Fibroblast of skin of left biceps (primary cell): ENCODE measurements around the gene SPOCK3.
"Not testable (repeated sequence)": the region's sequence is repeated elsewhere in the genome, so short reads cannot be mapped to it uniquely, and the experiment has no call there.

ENCODE experiments used
- DNase-seq, 2 experiments: peaks; one replicate each; pipeline ENCODE4 v3.0.0-alpha.2; 2013; ENCODE audit warnings: low read depth in 2 of 2

SPOCK3 gene

GRCh38 chr4:167234316-167234881 lies at the start of gene SPOCK3:
SPOCK3 (minus strand) TSS chr4:167234494.
- DNase-seq, result no peak

- DNase-seq, result no peak
These were observed 48.0 kb upstream of the SPOCK3 start for GRCh38 chr4:167282171-167282864.

GRCh38 chr4:167281545-167281944 lies 47.3 kb upstream of the SPOCK3 start:
- DNase-seq, result not testable (repeated sequence)

GRCh38 chr4:167274351-167274750 lies 40.1 kb upstream of the SPOCK3 start:
- DNase-seq, result no peak

GRCh38 chr4:167265231-167265630 lies 30.9 kb upstream of the SPOCK3 start:
- DNase-seq, result no peak

GRCh38 chr4:167248271-167248670 lies 14.0 kb upstream of the SPOCK3 start:
- no peak for DNase-seq

GRCh38 chr4:167239627-167240026 lies 5.3 kb upstream of the SPOCK3 start:
- DNase-seq, result no peak

- DNase-seq, result no peak
These were observed 3.9 kb upstream of the SPOCK3 start for GRCh38 chr4:167238226-167238625.

GRCh38 chr4:167233685-167234315 lies 494 bp downstream of the SPOCK3 start:
- no peak for DNase-seq

- no peak for DNase-seq
These were observed 1.2 kb downstream of the SPOCK3 start for GRCh38 chr4:167232805-167233684.

- no peak for DNase-seq
These were observed 3.5 kb downstream of the SPOCK3 start for GRCh38 chr4:167230744-167231143.

GRCh38 chr4:167222099-167222498 lies 12.2 kb downstream of the SPOCK3 start:
- DNase-seq, result no peak

GRCh38 chr4:167221084-167221483 lies 13.2 kb downstream of the SPOCK3 start:
- no peak for DNase-seq

- no peak for DNase-seq
These were observed 16.2 kb downstream of the SPOCK3 start for GRCh38 chr4:167218022-167218608.

GRCh38 chr4:167216783-167217182 lies 17.5 kb downstream of the SPOCK3 start:
- DNase-seq, result no peak

GRCh38 chr4:167210166-167210565 lies 24.1 kb downstream of the SPOCK3 start:
- no peak for DNase-seq

GRCh38 chr4:167196344-167197012 lies 37.8 kb downstream of the SPOCK3 start:
- no peak for DNase-seq

- no peak for DNase-seq
These were observed 43.9 kb downstream of the SPOCK3 start for GRCh38 chr4:167190379-167190778.

- no peak for DNase-seq
These were observed 48.8 kb downstream of the SPOCK3 start for GRCh38 chr4:167185465-167185864.

GRCh38 chr4:167183036-167183435 lies 51.3 kb downstream of the SPOCK3 start:
- DNase-seq, result no peak

- DNase-seq, result no peak
These were observed 56.4 kb downstream of the SPOCK3 start for GRCh38 chr4:167177925-167178324.
